GM19372 (cell line): ENCODE data around the gene FBLN1.
"Not testable (repeated sequence)": the region's sequence is repeated elsewhere in the genome, so short reads cannot be mapped to it uniquely, and the experiment has no call there.

Experiments
- ATAC-seq: cut with Tn5 transposase; IDR thresholded peaks from one replicate; pipeline ENCODE4 v1.9.1; 2021; ENCODE audit warnings: mild to moderate bottlenecking, low read depth, moderate library complexity; ENCODE audit not compliant: unreplicated experiment

Gene FBLN1

GRCh38 chr22:45544588-45545170 is 42.0 kb downstream of the FBLN1 start:
- ATAC-seq = no peak

- ATAC-seq = no peak
Measured at GRCh38 chr22:45546333-45547015, 43.8 kb downstream of the FBLN1 start.

GRCh38 chr22:45547016-45547345 is 44.3 kb downstream of the FBLN1 start:
- no peak for ATAC-seq

- ATAC-seq = no peak
Measured at GRCh38 chr22:45547731-45548130, 45.0 kb downstream of the FBLN1 start.

GRCh38 chr22:45548247-45548840 is 45.7 kb downstream of the FBLN1 start:
- no peak for ATAC-seq

GRCh38 chr22:45548991-45549761 is 46.5 kb downstream of the FBLN1 start:
- ATAC-seq = no peak

- no peak for ATAC-seq
Measured at GRCh38 chr22:45549762-45550378, 47.2 kb downstream of the FBLN1 start.

- ATAC-seq = no peak
Measured at GRCh38 chr22:45550416-45550815, 47.7 kb downstream of the FBLN1 start.

GRCh38 chr22:45550891-45551290 is 48.2 kb downstream of the FBLN1 start:
- no peak for ATAC-seq

GRCh38 chr22:45551310-45552016 is 48.8 kb downstream of the FBLN1 start:
- no peak for ATAC-seq

GRCh38 chr22:45552017-45552411 is 49.3 kb downstream of the FBLN1 start:
- no peak for ATAC-seq

GRCh38 chr22:45552580-45553350 is 50.1 kb downstream of the FBLN1 start:
- no peak for ATAC-seq

GRCh38 chr22:45553351-45554039 is 50.8 kb downstream of the FBLN1 start:
- ATAC-seq = no peak

- no peak for ATAC-seq
Measured at GRCh38 chr22:45554040-45554406, 51.3 kb downstream of the FBLN1 start.

GRCh38 chr22:45554861-45555260 is 52.2 kb downstream of the FBLN1 start:
- no peak for ATAC-seq

- ATAC-seq = not testable (repeated sequence)
Measured at GRCh38 chr22:45557926-45558325, 55.2 kb downstream of the FBLN1 start.

GRCh38 chr22:45560092-45560491 is 57.4 kb downstream of the FBLN1 start:
- ATAC-seq = not testable (repeated sequence)

- ATAC-seq = not testable (repeated sequence)
Measured at GRCh38 chr22:45560761-45561160, 58.1 kb downstream of the FBLN1 start.

- ATAC-seq = no peak
Measured at GRCh38 chr22:45562102-45562501, 59.4 kb downstream of the FBLN1 start.
